ENCODE results near the gene BATF3. TPM values are rescaled to one million over a fixed set of nuclear protein-coding genes. Genes with fewer than 3 reads are reported as not detected.

Gene BATF3
- total RNA-seq, 4 donors from 2014 or later, result 0.88 to 2.7 (median 1.6) TPM

- no peak for TF ChIP-seq CTCF (IDR thresholded peaks at IDR 0.05; ENCODE audit: low read depth)
Observed at GRCh38 chr1:212716161-212716560, 16.5 kb upstream of the BATF3 start.

- no peak for TF ChIP-seq CTCF (IDR thresholded peaks at IDR 0.05; ENCODE audit: low read depth)
Observed at GRCh38 chr1:212713465-212714136, 14.0 kb upstream of the BATF3 start.

- no peak for TF ChIP-seq CTCF (IDR thresholded peaks at IDR 0.05; ENCODE audit: low read depth)
Observed at GRCh38 chr1:212712451-212713303, 13.0 kb upstream of the BATF3 start.

- TF ChIP-seq CTCF (IDR thresholded peaks at IDR 0.05; ENCODE audit: low read depth), result no peak
Observed at GRCh38 chr1:212710566-212710965, 10.9 kb upstream of the BATF3 start.

- no peak for TF ChIP-seq CTCF (IDR thresholded peaks at IDR 0.05; ENCODE audit: low read depth)
Observed at GRCh38 chr1:212703991-212704564, 4.4 kb upstream of the BATF3 start.

- TF ChIP-seq CTCF (IDR thresholded peaks at IDR 0.05; ENCODE audit: low read depth), result no peak
Observed at GRCh38 chr1:212702672-212703071, 3.0 kb upstream of the BATF3 start.

GRCh38 chr1:212701910-212702309 lies 2.3 kb upstream of the BATF3 start:
- no peak for TF ChIP-seq CTCF (IDR thresholded peaks at IDR 0.05; ENCODE audit: low read depth)
